ENCODE data around the gene FIP1L1.

GRCh38 chr4:53505947-53506346 is 128.5 kb downstream of the FIP1L1 start:
- TF ChIP-seq CTCF (IDR thresholded peaks at IDR 0.05) (no peak), PHF8 (IDR thresholded peaks at IDR 0.05; ENCODE audit: borderline replicate concordance, low read depth) (no peak), JUNB (IDR thresholded peaks at IDR 0.05) (no peak), RFX5 (IDR thresholded peaks at IDR 0.05) (no peak), CEBPB (IDR thresholded peaks at IDR 0.05) (no peak), KDM1A (IDR thresholded peaks at IDR 0.05; ENCODE audit: low read depth) (no peak), MAFK (IDR thresholded peaks at IDR 0.05; ENCODE audit: partially characterized antibody) (no peak)
